OCI-LY7 (cell line): ENCODE data around the gene KCNN1. TPM values are rescaled to one million over a fixed set of nuclear protein-coding genes. Genes with fewer than 3 reads are reported as not detected.

Experiments
- BruUV-seq: library from RNA; stranded (reverse); fragments of 400-500 nt; replicated peaks from 2 replicates; lab custom pipeline; 2021; lab: Mats Ljungman, UMichigan
- CTCF ChIA-PET: fragments of 300-600 bp; sonication (Branson Sonifier 250); formaldehyde crosslinking; loops from one replicate; lab custom pipeline; 2022; ENCODE audit warnings: antibody characterized with exemption; ENCODE audit not compliant: unreplicated experiment; lab: Charles Lee
- POLR2A ChIA-PET: fragments of 300-600 bp; sonication (Branson Sonifier 250); formaldehyde crosslinking; loops from one replicate; lab custom pipeline; 2022; ENCODE audit warnings: antibody characterized with exemption; lab: Charles Lee
- DNase-seq: peaks from one replicate; pipeline ENCODE4 v3.0.0-alpha.2; 2015; ENCODE audit warnings: low spot score
- H2AFZ ChIP-seq: fragments of 200-600 bp; sonication (generic), shearing (Covaris generic); 2 replicates; pipeline ENCODE4 v1.6.1; 2014; ENCODE audit warnings: mild to moderate bottlenecking, antibody characterized with exemption, low read length, moderate library complexity
- H3K27ac ChIP-seq: fragments of 200-600 bp; sonication (generic); 2 replicates; pipeline ENCODE4 v1.5.1; 2014; ENCODE audit warnings: mixed run types, low read depth, mild to moderate bottlenecking, moderate library complexity, low read length, inconsistent platforms; ENCODE audit not compliant: poor library complexity, severe bottlenecking
- H3K36me3 ChIP-seq: fragments of 200-600 bp; sonication (generic); 2 replicates; pipeline ENCODE4 v1.6.1; 2014; ENCODE audit warnings: mild to moderate bottlenecking, antibody characterized with exemption, low read length, moderate library complexity, mixed read lengths; ENCODE audit not compliant: insufficient read depth
- H3K4me1 ChIP-seq: fragments of 200-600 bp; sonication (generic); 2 replicates; pipeline ENCODE4 v1.5.1; 2014; ENCODE audit warnings: mild to moderate bottlenecking, low read length; ENCODE audit not compliant: insufficient read depth, poor library complexity, severe bottlenecking
- H3K4me2 ChIP-seq: fragments of 200-600 bp; sonication (generic); 2 replicates; pipeline ENCODE4 v1.6.1; 2014; ENCODE audit warnings: mild to moderate bottlenecking, low read length
- H3K4me3 ChIP-seq: fragments of 200-600 bp; sonication (generic); 2 replicates; pipeline ENCODE4 v1.5.1; 2014; ENCODE audit warnings: mild to moderate bottlenecking, low read depth, low read length; ENCODE audit not compliant: poor library complexity, severe bottlenecking
- H3K79me2 ChIP-seq: fragments of 200-600 bp; sonication (generic); 2 replicates; pipeline ENCODE4 v1.6.1; 2016; ENCODE audit warnings: low read depth, mild to moderate bottlenecking, low read length, moderate library complexity, mixed read lengths; ENCODE audit not compliant: insufficient read depth
- H3K9me2 ChIP-seq: fragments of 200-600 bp; sonication (generic); 2 replicates; pipeline ENCODE4 v1.6.1; 2016; ENCODE audit warnings: mild to moderate bottlenecking, low read length, mixed read lengths; ENCODE audit not compliant: insufficient read depth
- H3K9me3 ChIP-seq: fragments of 200-600 bp; sonication (generic); 2 replicates; pipeline ENCODE4 v1.6.1; 2014; ENCODE audit warnings: mild to moderate bottlenecking, mixed run types, low read length, mixed read lengths
- H4K20me1 ChIP-seq: fragments of 200-600 bp; sonication (generic); 2 replicates; pipeline ENCODE4 v1.6.1; 2014; ENCODE audit warnings: mild to moderate bottlenecking, antibody characterized with exemption, low read length, moderate library complexity, mixed read lengths; ENCODE audit not compliant: insufficient read depth
- CTCF ChIP-seq: fragments of 200-600 bp; sonication (generic); conservative IDR thresholded peaks from 2 replicates; pipeline ENCODE4 v1.5.1; 2014; ENCODE audit warnings: mild to moderate bottlenecking, antibody characterized with exemption, low read length, moderate library complexity, mixed read lengths
- EZH2phosphoT487 ChIP-seq: fragments of 200-600 bp; sonication (generic); IDR thresholded peaks from 2 replicates; pipeline ENCODE4 v1.6.1; 2018; ENCODE audit warnings: low read depth, borderline replicate concordance, mild to moderate bottlenecking, mixed run types, antibody characterized with exemption, low read length, moderate library complexity, mixed read lengths
- intact Hi-C: fragments of 100-400 bp; cut with micrococcal nuclease; formaldehyde crosslinking; loops from one replicate; pipeline ENCODE4 v1.10.0; 2022; ENCODE audit not compliant: unreplicated experiment
- total RNA-seq, 2 experiments: library from RNA; depleted of rRNA in 1 of 2; stranded (reverse); fragments of >200 nt in 1 of 2; shearing (Covaris generic) in 1 of 2; gene quantifications; 2 replicates each; pipeline ENCODE4 v1.2.3, GENCODE V29; 2014 to 2022

KCNN1 gene
- total RNA-seq, 2 experiments from 2014 or later: 0.57 to 1.1 TPM

GRCh38 chr19:17948931-17949930 is 17.7 kb upstream of the KCNN1 start:
- Histone ChIP-seq H3K4me1 (peaks cover 42% of the 10 kb centered on the region), H3K4me2 (peak overlapping the region; percentile 69)

GRCh38 chr19:17949956-17950309 is 17.0 kb upstream of the KCNN1 start:
- no peaks in the 10 kb centered on the region for H3K9me2 ChIP-seq
- H3K9me3 ChIP-seq: no peaks in the 10 kb centered on the region
- no peak overlapping the region for H3K27ac ChIP-seq
- DNase-seq: no peak
- H3K4me3 ChIP-seq: peak overlapping the region; percentile 29
- peak overlapping the region; percentile 54 for H3K4me2 ChIP-seq
- CTCF ChIA-PET: interaction anchor here (0.6 kb wide), 1 partner anchor 569 kb away, joined by 4 read pairs; no protein-coding TSS in a partner anchor
- no peaks in the 10 kb centered on the region for H4K20me1 ChIP-seq
- H3K4me1 ChIP-seq: peaks cover 42% of the 10 kb centered on the region
- intact Hi-C loops: loop anchor here (10.0 kb wide), 1 partner anchor 145 kb away; the partner anchor contains the start of gene MAST3
- POLR2A ChIA-PET: no interaction called here
- H3K79me2 ChIP-seq: no peaks in the 10 kb centered on the region
- H2AFZ ChIP-seq: peak overlapping the region; percentile 5; the same call in 1 of the 2 replicates
- no TSS peak for BruUV-seq
- no peak for TF ChIP-seq CTCF
- TF ChIP-seq EZH2phosphoT487: no peak
- H3K36me3 ChIP-seq: peaks cover 1% of the 10 kb centered on the region; the same call in 1 of the 2 replicates

More at GRCh38 chr19:17948931-17949930, 17.7 kb upstream of the KCNN1 start:
- BruUV-seq: no TSS peak
- H3K36me3 ChIP-seq: peaks cover 8% of the 10 kb centered on the region; the same call in 1 of the 2 replicates
- peak overlapping the region; percentile 25 for H3K27ac ChIP-seq
- H4K20me1 ChIP-seq: no peaks in the 10 kb centered on the region
- peak overlapping the region; percentile 46; the same call in 1 of the 2 replicates for H2AFZ ChIP-seq
- H3K79me2 ChIP-seq: no peaks in the 10 kb centered on the region
- TF ChIP-seq EZH2phosphoT487 (no peak), CTCF (no peak)
- CTCF ChIA-PET: interaction anchor here (0.6 to 1.2 kb wide), 3 partner anchors 49 to 569 kb away, joined by 3 to 4 read pairs (median 4); no protein-coding TSS in a partner anchor
- H3K4me3 ChIP-seq: peak overlapping the region; percentile 65
- intact Hi-C loops: loop anchor here (10.0 kb wide), 1 partner anchor 146 kb away; the partner anchor contains the start of gene MAST3
- peak; percentile 30 for DNase-seq
- POLR2A ChIA-PET: interaction anchor here (0.5 to 1.6 kb wide), 2 partner anchors 9 to 18 kb away, joined by 3 read pairs; no protein-coding TSS in a partner anchor
- H3K9me3 ChIP-seq: no peaks in the 10 kb centered on the region
- H3K9me2 ChIP-seq: no peaks in the 10 kb centered on the region
